Stimulated activated CD4-positive, alpha-beta T cell treated with anti-CD3 and anti-CD28 coated beads, TNF-alpha, amount 100 ng/mL, for 24 hours (primary cell): Measurements from ENCODE around the gene TRPM2.
"Not testable (repeated sequence)": the region's sequence is repeated elsewhere in the genome, so short reads cannot be mapped to it uniquely, and the experiment has no call there.

Experiments
- DNase-seq, 3 experiments: peaks; one replicate each; pipeline ENCODE4 v3.0.0-alpha.2; 2020; ENCODE audit warnings: low read depth in 3 of 3

Gene TRPM2

GRCh38 chr21:44397431-44398031 lies 44.1 kb downstream of the TRPM2 start:
- DNase-seq, result no peak

- DNase-seq, result no peak
Measured at GRCh38 chr21:44398499-44398898, 45.1 kb downstream of the TRPM2 start.

- no peak for DNase-seq
Measured at GRCh38 chr21:44399151-44399954, 45.9 kb downstream of the TRPM2 start.

- DNase-seq, result no peak
Measured at GRCh38 chr21:44399955-44400790, 46.8 kb downstream of the TRPM2 start.

- DNase-seq, result no peak
Measured at GRCh38 chr21:44400791-44401385, 47.5 kb downstream of the TRPM2 start.

GRCh38 chr21:44401386-44402160 lies 48.2 kb downstream of the TRPM2 start:
- no peak for DNase-seq

- DNase-seq, result no peak
Measured at GRCh38 chr21:44402323-44403105, 49.1 kb downstream of the TRPM2 start.

- no peak for DNase-seq
Measured at GRCh38 chr21:44403106-44404020, 49.9 kb downstream of the TRPM2 start.

- not testable (repeated sequence) for DNase-seq
Measured at GRCh38 chr21:44404482-44404881, 51.1 kb downstream of the TRPM2 start.

- DNase-seq, result no peak
Measured at GRCh38 chr21:44405091-44405947, 51.9 kb downstream of the TRPM2 start.

- no peak for DNase-seq
Measured at GRCh38 chr21:44405948-44406872, 52.8 kb downstream of the TRPM2 start.

- no peak for DNase-seq
Measured at GRCh38 chr21:44406953-44407352, 53.5 kb downstream of the TRPM2 start.

GRCh38 chr21:44407493-44407892 lies 54.1 kb downstream of the TRPM2 start:
- DNase-seq, result peak in 2 of 3 experiments; percentile 30 to 36

- no peak for DNase-seq
Measured at GRCh38 chr21:44408226-44408625, 54.8 kb downstream of the TRPM2 start.

GRCh38 chr21:44413566-44414290 lies 60.3 kb downstream of the TRPM2 start:
- DNase-seq, result no peak

- DNase-seq, result no peak
Measured at GRCh38 chr21:44414291-44415072, 61.1 kb downstream of the TRPM2 start.
